WTC11 (cell line): ENCODE data around the gene SELENON. TPM values are rescaled to one million over a fixed set of nuclear protein-coding genes. Genes with fewer than 3 reads are reported as not detected.
A peak's percentile ranks its signal among the peaks of the same experiment; 100 is the strongest.

Experiments used
- ATAC-seq: fragments of 200-7000 bp; cut with Tn5 transposase; 2 replicates; pipeline ENCODE4 v1.10.0; 2021; ENCODE audit warnings: mild to moderate bottlenecking, moderate library complexity
- CTCF ChIA-PET: fragments of 300-600 bp; sonication (Branson Sonifier 250); formaldehyde crosslinking; loops from one replicate; lab custom pipeline; 2021; ENCODE audit warnings: antibody characterized with exemption; lab: Charles Lee
- POLR2A ChIA-PET: fragments of 350-600 bp; sonication (Branson Sonifier 250); formaldehyde crosslinking; loops from one replicate; lab custom pipeline; 2021; ENCODE audit warnings: antibody characterized with exemption; lab: Charles Lee
- DNase-seq: peaks from one replicate; pipeline ENCODE4 v3.0.0; 2021; ENCODE audit warnings: low spot score
- H3K27ac Mint-ChIP-seq: 2 replicates; pipeline ENCODE4 v1.8.0; 2021; ENCODE audit warnings: mixed read lengths
- H3K27me3 Mint-ChIP-seq: 2 replicates; pipeline ENCODE4 v1.8.0; 2021; ENCODE audit warnings: low read depth, mild to moderate bottlenecking, moderate library complexity, mixed read lengths
- H3K36me3 Mint-ChIP-seq: 2 replicates; pipeline ENCODE4 v1.8.0; 2021; ENCODE audit warnings: mixed read lengths
- H3K4me1 Mint-ChIP-seq: 2 replicates; pipeline ENCODE4 v1.8.0; 2022; ENCODE audit warnings: mixed read lengths
- H3K4me3 Mint-ChIP-seq: 2 replicates; pipeline ENCODE4 v1.8.0; 2021; ENCODE audit warnings: mild to moderate bottlenecking, moderate library complexity, mixed read lengths
- H3K9me3 Mint-ChIP-seq: 2 replicates; pipeline ENCODE4 v1.8.0; 2021; ENCODE audit warnings: mixed read lengths
- ATF1 ChIP-seq: sonication (generic); formaldehyde crosslinking; IDR thresholded peaks from 2 replicates; pipeline ENCODE4 v1.8.1; 2023; ENCODE audit warnings: mild to moderate bottlenecking, moderate library complexity, missing genetic modification reagents
- FOXP1 ChIP-seq: sonication (generic); formaldehyde crosslinking; IDR thresholded peaks from 2 replicates; pipeline ENCODE4 v1.8.0; 2022; ENCODE audit warnings: missing genetic modification reagents, mild to moderate bottlenecking, moderate library complexity, borderline replicate concordance
- GTF2I ChIP-seq: fragments of 250-450 bp; sonication (Bioruptor Pico); conservative IDR thresholded peaks from 2 replicates; pipeline ENCODE4 v1.4.0; 2021; ENCODE audit warnings: mild to moderate bottlenecking
- JAZF1 ChIP-seq: fragments of 250-450 bp; sonication (Bioruptor Pico); IDR thresholded peaks from 2 replicates; pipeline ENCODE4 v1.9.0; 2021; ENCODE audit warnings: moderate library complexity, mild to moderate bottlenecking, inconsistent platforms
- NR1H2 ChIP-seq: sonication (generic); formaldehyde crosslinking; IDR thresholded peaks from 2 replicates; pipeline ENCODE4 v1.9.0; 2021; ENCODE audit warnings: mild to moderate bottlenecking, moderate library complexity, missing genetic modification reagents
- NR2C2 ChIP-seq: sonication (generic); formaldehyde crosslinking; IDR thresholded peaks from 2 replicates; pipeline ENCODE4 v1.8.0; 2022; ENCODE audit warnings: mild to moderate bottlenecking, missing genetic modification reagents
- PRRX2 ChIP-seq: fragments of 250-450 bp; sonication (Bioruptor Pico); IDR thresholded peaks from 2 replicates; pipeline ENCODE4 v1.8.0; 2021; ENCODE audit warnings: mild to moderate bottlenecking
- RORB ChIP-seq: fragments of 250-450 bp; sonication (Bioruptor Pico); IDR thresholded peaks from 2 replicates; pipeline ENCODE4 v1.9.0; 2021; ENCODE audit warnings: mild to moderate bottlenecking
- ZNF219 ChIP-seq: sonication (generic); formaldehyde crosslinking; IDR thresholded peaks from 2 replicates; pipeline ENCODE4 v1.8.0; 2023; ENCODE audit warnings: missing genetic modification reagents, mild to moderate bottlenecking, borderline replicate concordance
- ZNF263 ChIP-seq: sonication (generic); formaldehyde crosslinking; IDR thresholded peaks from 2 replicates; pipeline ENCODE4 v1.8.1; 2022; ENCODE audit warnings: low read depth, mild to moderate bottlenecking, moderate library complexity, missing genetic modification reagents
- ZNF317 ChIP-seq: sonication (generic); formaldehyde crosslinking; IDR thresholded peaks from 2 replicates; pipeline ENCODE4 v1.8.1; 2023; ENCODE audit warnings: low read depth, mild to moderate bottlenecking, moderate library complexity, missing genetic modification reagents, borderline replicate concordance
- ZNF416 ChIP-seq: fragments of 250-450 bp; sonication (Bioruptor Pico); IDR thresholded peaks from 2 replicates; pipeline ENCODE4 v1.9.0; 2021; ENCODE audit warnings: mild to moderate bottlenecking, inconsistent platforms
- total RNA-seq: library from RNA; stranded (reverse); gene quantifications from 3 replicates; pipeline ENCODE4 v1.2.3, GENCODE V29; 2021
- TF ChIP-seq, protein P1 (sequence below): sonication (generic); formaldehyde crosslinking; IDR thresholded peaks from 2 replicates; pipeline ENCODE4 v1.8.1; 2023; ENCODE audit warnings: mild to moderate bottlenecking, missing genetic modification reagents
- TF ChIP-seq, protein P2 (sequence below): fragments of 250-450 bp; sonication (Bioruptor Pico); IDR thresholded peaks from 2 replicates; pipeline ENCODE4 v1.9.0; 2021; ENCODE audit warnings: moderate library complexity, mild to moderate bottlenecking, inconsistent platforms, borderline replicate concordance
- TF ChIP-seq, protein P3 (sequence below): fragments of 250-450 bp; sonication (Bioruptor Pico); IDR thresholded peaks from 2 replicates; pipeline ENCODE4 v2.1.2; 2022; ENCODE audit warnings: mild to moderate bottlenecking, moderate library complexity
- TF ChIP-seq, protein P4 (sequence below): sonication (generic); formaldehyde crosslinking; conservative IDR thresholded peaks from 2 replicates; pipeline ENCODE4 v1.8.1; 2022; ENCODE audit warnings: mild to moderate bottlenecking, missing genetic modification reagents
- TF ChIP-seq, protein P5 (sequence below): fragments of 250-450 bp; sonication (Bioruptor Pico); conservative IDR thresholded peaks from 2 replicates; pipeline ENCODE4 v1.9.0; 2021; ENCODE audit warnings: mild to moderate bottlenecking
- TF ChIP-seq, protein P6 (sequence below): sonication (generic); formaldehyde crosslinking; IDR thresholded peaks from 2 replicates; pipeline ENCODE4 v1.8.1; 2023; ENCODE audit warnings: mild to moderate bottlenecking, missing genetic modification reagents, moderate library complexity
- TF ChIP-seq, protein P7 (sequence below): sonication (generic); formaldehyde crosslinking; IDR thresholded peaks from 2 replicates; pipeline ENCODE4 v1.8.0; 2022; ENCODE audit warnings: mild to moderate bottlenecking, missing genetic modification reagents

SELENON gene
- total RNA-seq, 1 experiment from 2014 or later = 80.2 TPM

DNA sequence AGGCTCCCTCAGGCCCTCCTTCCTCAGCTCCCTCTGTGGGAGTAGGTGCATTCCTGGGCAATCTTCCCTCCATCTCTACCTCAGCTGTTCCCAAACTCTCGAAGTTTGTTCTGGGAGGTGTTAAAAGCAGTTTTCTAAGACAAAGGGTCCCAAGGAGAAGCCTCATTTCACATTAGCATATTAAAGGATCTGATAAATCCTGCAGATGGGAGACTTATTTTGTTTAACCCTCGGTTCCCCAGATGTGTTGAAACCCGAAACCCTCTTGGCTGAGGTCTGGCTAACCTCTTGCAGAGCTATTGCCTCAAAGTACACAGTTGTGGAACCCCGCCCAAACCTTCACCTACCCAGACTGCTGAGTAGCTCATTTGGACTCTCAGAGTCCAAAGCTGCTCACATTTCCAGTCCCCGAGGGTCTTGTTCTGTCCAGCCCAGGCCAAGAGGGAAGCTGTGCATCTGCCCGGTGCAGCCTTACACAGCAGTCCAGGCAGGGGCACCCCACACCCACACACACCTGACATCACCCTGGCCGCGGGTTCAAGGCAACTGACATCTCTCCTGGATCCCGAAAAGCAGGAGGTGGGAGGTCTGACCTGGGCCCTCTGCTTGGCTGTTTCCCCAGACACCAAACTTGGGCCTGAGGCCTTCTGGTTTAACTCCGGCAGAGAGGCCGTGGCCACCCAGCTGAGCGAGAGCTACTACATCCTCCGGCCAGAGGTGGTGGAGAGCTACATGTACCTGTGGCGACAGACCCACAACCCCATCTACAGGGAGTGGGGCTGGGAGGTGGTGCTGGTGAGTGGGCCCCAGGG, 19.5 kb upstream of the SELENON start:
- ChIA-PET POLR2A (interaction anchor here (1.3 kb wide), 1 partner anchor 18 kb away, joined by 4 read pairs; no protein-coding TSS in a partner anchor), CTCF (interaction anchor here (0.7 to 3.0 kb wide), 19 partner anchors 9 to 237 kb away, joined by 3 to 22 read pairs (median 4); partner anchors contain the start of genes LDLRAP1 and SELENON)
- H3K4me3 Mint-ChIP-seq = no peak overlapping the region
- H3K27me3 Mint-ChIP-seq = peaks cover 5% of the 10 kb centered on the region; the same call in 1 of the 2 replicates
- H3K36me3 Mint-ChIP-seq = no peaks in the 10 kb centered on the region
- ATAC-seq = peak; percentile 84
- no peaks in the 10 kb centered on the region for H3K9me3 Mint-ChIP-seq
- TF ChIP-seq ZNF416 (CRISPR knock-in tag) (no peak), GTF2I (CRISPR knock-in tag) (no peak), NR2C2 (CRISPR knock-in tag) (no peak), NR1H2 (CRISPR knock-in tag) (no peak), JAZF1 (CRISPR knock-in tag) (no peak), RORB (CRISPR knock-in tag) (no peak), ATF1 (CRISPR knock-in tag) (no peak), ZNF263 (CRISPR knock-in tag) (no peak), FOXP1 (CRISPR knock-in tag) (no peak), ZNF317 (CRISPR knock-in tag) (no peak), ZNF219 (CRISPR knock-in tag) (no peak), PRRX2 (CRISPR knock-in tag) (no peak)
- TF ChIP-seq, protein P1, sequence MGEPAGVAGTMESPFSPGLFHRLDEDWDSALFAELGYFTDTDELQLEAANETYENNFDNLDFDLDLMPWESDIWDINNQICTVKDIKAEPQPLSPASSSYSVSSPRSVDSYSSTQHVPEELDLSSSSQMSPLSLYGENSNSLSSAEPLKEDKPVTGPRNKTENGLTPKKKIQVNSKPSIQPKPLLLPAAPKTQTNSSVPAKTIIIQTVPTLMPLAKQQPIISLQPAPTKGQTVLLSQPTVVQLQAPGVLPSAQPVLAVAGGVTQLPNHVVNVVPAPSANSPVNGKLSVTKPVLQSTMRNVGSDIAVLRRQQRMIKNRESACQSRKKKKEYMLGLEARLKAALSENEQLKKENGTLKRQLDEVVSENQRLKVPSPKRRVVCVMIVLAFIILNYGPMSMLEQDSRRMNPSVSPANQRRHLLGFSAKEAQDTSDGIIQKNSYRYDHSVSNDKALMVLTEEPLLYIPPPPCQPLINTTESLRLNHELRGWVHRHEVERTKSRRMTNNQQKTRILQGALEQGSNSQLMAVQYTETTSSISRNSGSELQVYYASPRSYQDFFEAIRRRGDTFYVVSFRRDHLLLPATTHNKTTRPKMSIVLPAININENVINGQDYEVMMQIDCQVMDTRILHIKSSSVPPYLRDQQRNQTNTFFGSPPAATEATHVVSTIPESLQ = no peak
- TF ChIP-seq, protein P2, sequence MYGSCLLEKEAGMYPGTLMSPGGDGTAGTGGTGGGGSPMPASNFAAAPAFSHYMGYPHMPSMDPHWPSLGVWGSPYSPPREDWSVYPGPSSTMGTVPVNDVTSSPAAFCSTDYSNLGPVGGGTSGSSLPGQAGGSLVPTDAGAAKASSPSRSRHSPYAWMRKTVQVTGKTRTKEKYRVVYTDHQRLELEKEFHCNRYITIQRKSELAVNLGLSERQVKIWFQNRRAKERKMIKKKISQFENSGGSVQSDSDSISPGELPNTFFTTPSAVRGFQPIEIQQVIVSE (CRISPR knock-in tag) = no peak
- TF ChIP-seq, protein P3, sequence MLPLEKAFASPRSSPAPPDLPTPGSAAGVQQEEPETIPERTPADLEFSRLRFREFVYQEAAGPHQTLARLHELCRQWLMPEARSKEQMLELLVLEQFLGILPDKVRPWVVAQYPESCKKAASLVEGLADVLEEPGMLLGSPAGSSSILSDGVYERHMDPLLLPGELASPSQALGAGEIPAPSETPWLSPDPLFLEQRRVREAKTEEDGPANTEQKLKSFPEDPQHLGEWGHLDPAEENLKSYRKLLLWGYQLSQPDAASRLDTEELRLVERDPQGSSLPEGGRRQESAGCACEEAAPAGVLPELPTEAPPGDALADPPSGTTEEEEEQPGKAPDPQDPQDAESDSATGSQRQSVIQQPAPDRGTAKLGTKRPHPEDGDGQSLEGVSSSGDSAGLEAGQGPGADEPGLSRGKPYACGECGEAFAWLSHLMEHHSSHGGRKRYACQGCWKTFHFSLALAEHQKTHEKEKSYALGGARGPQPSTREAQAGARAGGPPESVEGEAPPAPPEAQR (CRISPR knock-in tag) = no peak
- TF ChIP-seq, protein P4, sequence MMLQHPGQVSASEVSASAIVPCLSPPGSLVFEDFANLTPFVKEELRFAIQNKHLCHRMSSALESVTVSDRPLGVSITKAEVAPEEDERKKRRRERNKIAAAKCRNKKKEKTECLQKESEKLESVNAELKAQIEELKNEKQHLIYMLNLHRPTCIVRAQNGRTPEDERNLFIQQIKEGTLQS (CRISPR knock-in tag) = no peak
- TF ChIP-seq, protein P5, sequence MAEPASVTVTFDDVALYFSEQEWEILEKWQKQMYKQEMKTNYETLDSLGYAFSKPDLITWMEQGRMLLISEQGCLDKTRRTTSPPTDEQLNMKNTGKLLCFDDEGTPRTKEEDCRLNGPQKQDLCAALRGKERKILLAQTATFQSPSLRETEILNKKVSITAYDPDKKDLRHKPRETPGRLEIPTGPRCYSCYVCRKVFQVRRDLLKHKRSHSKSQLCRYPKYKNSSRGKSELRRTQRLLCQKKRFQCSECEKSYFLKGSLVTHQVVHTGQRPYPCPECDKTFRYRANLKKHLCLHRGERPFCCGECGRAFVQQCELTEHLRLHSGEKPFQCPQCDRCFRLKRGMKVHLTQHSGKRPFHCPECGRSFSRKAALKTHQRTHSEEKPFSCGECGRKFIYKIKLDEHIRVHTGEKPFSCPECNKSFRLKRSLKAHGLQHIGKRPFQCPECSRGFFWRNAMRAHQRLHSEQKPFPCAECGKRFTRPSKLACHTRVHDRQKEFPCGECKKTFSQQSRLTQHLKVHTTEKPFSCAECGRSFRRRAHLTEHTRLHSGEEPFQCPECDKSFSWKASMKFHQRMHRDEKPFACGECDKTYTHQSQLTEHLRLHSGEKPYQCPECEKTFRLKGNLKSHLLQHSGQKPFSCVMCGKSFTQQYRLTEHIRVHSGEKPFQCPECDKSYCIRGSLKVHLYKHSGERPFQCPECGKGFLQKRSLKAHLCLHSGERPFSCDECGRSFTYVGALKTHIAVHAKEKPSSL = no peak
- TF ChIP-seq, protein P6, sequence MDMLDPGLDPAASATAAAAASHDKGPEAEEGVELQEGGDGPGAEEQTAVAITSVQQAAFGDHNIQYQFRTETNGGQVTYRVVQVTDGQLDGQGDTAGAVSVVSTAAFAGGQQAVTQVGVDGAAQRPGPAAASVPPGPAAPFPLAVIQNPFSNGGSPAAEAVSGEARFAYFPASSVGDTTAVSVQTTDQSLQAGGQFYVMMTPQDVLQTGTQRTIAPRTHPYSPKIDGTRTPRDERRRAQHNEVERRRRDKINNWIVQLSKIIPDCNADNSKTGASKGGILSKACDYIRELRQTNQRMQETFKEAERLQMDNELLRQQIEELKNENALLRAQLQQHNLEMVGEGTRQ (CRISPR knock-in tag) = no peak
- TF ChIP-seq, protein P7, sequence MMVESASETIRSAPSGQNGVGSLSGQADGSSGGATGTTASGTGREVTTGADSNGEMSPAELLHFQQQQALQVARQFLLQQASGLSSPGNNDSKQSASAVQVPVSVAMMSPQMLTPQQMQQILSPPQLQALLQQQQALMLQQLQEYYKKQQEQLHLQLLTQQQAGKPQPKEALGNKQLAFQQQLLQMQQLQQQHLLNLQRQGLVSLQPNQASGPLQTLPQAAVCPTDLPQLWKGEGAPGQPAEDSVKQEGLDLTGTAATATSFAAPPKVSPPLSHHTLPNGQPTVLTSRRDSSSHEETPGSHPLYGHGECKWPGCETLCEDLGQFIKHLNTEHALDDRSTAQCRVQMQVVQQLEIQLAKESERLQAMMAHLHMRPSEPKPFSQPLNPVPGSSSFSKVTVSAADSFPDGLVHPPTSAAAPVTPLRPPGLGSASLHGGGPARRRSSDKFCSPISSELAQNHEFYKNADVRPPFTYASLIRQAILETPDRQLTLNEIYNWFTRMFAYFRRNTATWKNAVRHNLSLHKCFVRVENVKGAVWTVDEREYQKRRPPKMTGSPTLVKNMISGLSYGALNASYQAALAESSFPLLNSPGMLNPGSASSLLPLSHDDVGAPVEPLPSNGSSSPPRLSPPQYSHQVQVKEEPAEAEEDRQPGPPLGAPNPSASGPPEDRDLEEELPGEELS = no peak
- peak; percentile 50 for DNase-seq
- H3K4me1 Mint-ChIP-seq = peaks cover 62% of the 10 kb centered on the region
- H3K27ac Mint-ChIP-seq = peak overlapping the region; percentile 72
